GM13976 (cell line): ENCODE results near the gene FAHD2B.
"Not testable (repeated sequence)": the region's sequence is repeated elsewhere in the genome, so short reads cannot be mapped to it uniquely, and the experiment has no call there.

Experiments used
- DNase-seq: peaks from one replicate; pipeline ENCODE4 v3.0.0; 2012; ENCODE audit warnings: low spot score
- in situ Hi-C: fragments of 300-500 bp; cut with MboI; formaldehyde crosslinking; loops from one replicate; pipeline ENCODE4 v1.12.0; 2022; ENCODE audit warnings: low sequenced_read_pairs, mixed read lengths, inconsistent platforms; ENCODE audit not compliant: unreplicated experiment

The FAHD2B gene

DNA sequence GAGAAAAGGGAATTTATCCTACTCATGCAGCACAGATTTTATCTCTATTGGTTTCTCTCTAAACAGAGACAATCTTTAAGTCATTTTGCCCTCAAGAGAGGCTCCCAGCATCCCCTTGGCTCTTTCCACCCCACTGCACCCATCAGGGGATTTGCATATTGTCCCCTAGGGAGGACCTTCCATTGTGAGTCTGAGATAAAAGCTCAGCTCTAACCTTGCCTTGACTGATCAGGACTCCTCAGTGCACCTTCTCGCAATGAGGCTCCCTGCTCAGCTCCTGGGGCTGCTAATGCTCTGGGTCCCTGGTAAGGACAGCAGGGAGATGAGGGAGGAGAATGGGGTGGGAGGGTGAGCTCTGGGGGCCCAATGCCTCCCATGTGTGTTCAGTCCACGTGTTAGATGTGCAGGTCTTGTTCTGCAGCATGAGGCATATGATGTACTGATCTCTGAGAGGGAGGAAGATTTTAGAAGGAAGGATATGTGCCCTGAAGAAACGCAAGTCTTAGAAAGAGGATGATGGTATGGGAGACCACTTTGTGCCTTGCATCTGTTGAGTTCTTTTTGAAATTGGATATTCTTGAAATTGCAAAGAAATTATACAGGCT lies 48.7 kb downstream of the FAHD2B start:
- DNase-seq, in situ Hi-C loops: not testable (repeated sequence)
